Measurements from ENCODE around the gene WNT8A. TPM values are rescaled to one million over a fixed set of nuclear protein-coding genes. Genes with fewer than 3 reads are reported as not detected.

Gene WNT8A
- total RNA-seq, 1 donor from 2014 or later = not detected

Other genes with a start within 250 kb of the WNT8A start
- not detected in 2 replicates for gene MYOT, start 216.2 kb upstream of the WNT8A start, total RNA-seq
- gene PKD2L2, start 194.6 kb upstream of the WNT8A start, total RNA-seq = 0.17 TPM in 1 of 2 replicates, not detected in the other
- 22.6 and 28.8 TPM in 2 replicates for gene FAM13B, start 51.0 kb upstream of the WNT8A start, total RNA-seq
- 1.5 and 2.4 TPM in 2 replicates for gene NME5, start 55.4 kb downstream of the WNT8A start, total RNA-seq
- 31.7 and 40.1 TPM in 2 replicates for gene BRD8, start 94.6 kb downstream of the WNT8A start, total RNA-seq
- 18.9 and 109 TPM in 2 replicates for gene KIF20A, start 95.1 kb downstream of the WNT8A start, total RNA-seq
- 34.0 and 35.6 TPM in 2 replicates for gene CDC23, start 129.3 kb downstream of the WNT8A start, total RNA-seq
- gene GFRA3, start 190.6 kb downstream of the WNT8A start, total RNA-seq = not detected in 2 replicates
- 2.4 and 11.3 TPM in 2 replicates for gene CDC25C, start 247.8 kb downstream of the WNT8A start, total RNA-seq

All from dermis blood vessel endothelial cell (primary cell).